Activated naive CD4-positive, alpha-beta T cell treated with anti-CD3 and anti-CD28 coated beads for 36 hours (primary cell): ENCODE measurements around the gene EFNB1. TPM values are rescaled to one million over a fixed set of nuclear protein-coding genes. Genes with fewer than 3 reads are reported as not detected.

Source experiments
- CTCF ChIA-PET: fragments of 350-600 bp; sonication (Branson Sonifier 250); formaldehyde crosslinking; loops from one replicate; lab custom pipeline; 2021; ENCODE audit warnings: antibody characterized with exemption; lab: Charles Lee
- DNase-seq: peaks from one replicate; pipeline ENCODE4 v3.0.0-alpha.2; 2020
- H3K27ac Mint-ChIP-seq: one replicate; pipeline ENCODE4 v1.8.0; 2021; ENCODE audit warnings: mild to moderate bottlenecking, mixed read lengths
- H3K27me3 Mint-ChIP-seq: one replicate; pipeline ENCODE4 v1.8.0; 2021; ENCODE audit warnings: low read depth, mixed read lengths
- H3K36me3 Mint-ChIP-seq: one replicate; pipeline ENCODE4 v1.8.0; 2021; ENCODE audit warnings: low read depth, mixed read lengths
- H3K4me1 Mint-ChIP-seq: one replicate; pipeline ENCODE4 v1.8.0; 2021; ENCODE audit warnings: low read depth, mixed read lengths
- H3K4me3 Mint-ChIP-seq: one replicate; pipeline ENCODE4 v1.8.0; 2021; ENCODE audit warnings: mild to moderate bottlenecking, moderate library complexity, mixed read lengths
- H3K9me3 Mint-ChIP-seq: one replicate; pipeline ENCODE4 v1.8.0; 2021; ENCODE audit warnings: mixed read lengths
- intact Hi-C: fragments of 100-400 bp; cut with micrococcal nuclease; formaldehyde crosslinking; loops from one replicate; pipeline ENCODE4 v1.15.1; 2023
- total RNA-seq, 2 experiments: library from RNA; stranded (reverse); gene quantifications; one replicate each; pipeline ENCODE4 v1.2.3, GENCODE V29; 2021

The EFNB1 gene
- total RNA-seq, 2 experiments from 2014 or later: 3.9 to 4.2 TPM

GRCh38 chrX:68877606-68878005, 48.8 kb downstream of the EFNB1 start:
- H3K4me3 Mint-ChIP-seq: no peak overlapping the region
- intact Hi-C loops: no loop called here
- no peaks in the 10 kb centered on the region for H3K36me3 Mint-ChIP-seq
- H3K9me3 Mint-ChIP-seq: no peaks in the 10 kb centered on the region
- no peaks in the 10 kb centered on the region for H3K4me1 Mint-ChIP-seq
- no peaks in the 10 kb centered on the region for H3K27me3 Mint-ChIP-seq
- CTCF ChIA-PET: no interaction called here
- DNase-seq: no peak
- H3K27ac Mint-ChIP-seq: no peak overlapping the region

- no peak for DNase-seq
- no peak overlapping the region for H3K27ac Mint-ChIP-seq
- CTCF ChIA-PET: interaction anchor here (1.1 kb wide), 1 partner anchor 51 kb away, joined by 5 read pairs; no protein-coding TSS in a partner anchor
- no peak overlapping the region for H3K4me3 Mint-ChIP-seq
- H3K4me1 Mint-ChIP-seq: no peaks in the 10 kb centered on the region
- H3K9me3 Mint-ChIP-seq: no peaks in the 10 kb centered on the region
- H3K36me3 Mint-ChIP-seq: no peaks in the 10 kb centered on the region
- intact Hi-C loops: no loop called here
- H3K27me3 Mint-ChIP-seq: no peaks in the 10 kb centered on the region
Observed at GRCh38 chrX:68878977-68879645, 50.3 kb downstream of the EFNB1 start.

- Mint-ChIP-seq H3K27ac (no peak overlapping the region), H3K4me3 (no peak overlapping the region), H3K9me3 (no peaks in the 10 kb centered on the region), H3K36me3 (no peaks in the 10 kb centered on the region), H3K27me3 (no peaks in the 10 kb centered on the region), H3K4me1 (no peaks in the 10 kb centered on the region)
- CTCF ChIA-PET: no interaction called here
- intact Hi-C loops: no loop called here
- DNase-seq: no peak
Observed at GRCh38 chrX:68880846-68881552, 52.2 kb downstream of the EFNB1 start.

GRCh38 chrX:68881911-68882310, 53.1 kb downstream of the EFNB1 start:
- Mint-ChIP-seq H3K27ac (no peak overlapping the region), H3K4me1 (no peaks in the 10 kb centered on the region), H3K27me3 (no peaks in the 10 kb centered on the region), H3K4me3 (no peak overlapping the region), H3K36me3 (no peaks in the 10 kb centered on the region), H3K9me3 (no peaks in the 10 kb centered on the region)
- intact Hi-C loops: no loop called here
- CTCF ChIA-PET: no interaction called here
- DNase-seq: no peak

- H3K9me3 Mint-ChIP-seq: no peaks in the 10 kb centered on the region
- H3K4me1 Mint-ChIP-seq: no peaks in the 10 kb centered on the region
- H3K27ac Mint-ChIP-seq: no peak overlapping the region
- no peak overlapping the region for H3K4me3 Mint-ChIP-seq
- no peak for DNase-seq
- intact Hi-C loops: no loop called here
- CTCF ChIA-PET: no interaction called here
- H3K27me3 Mint-ChIP-seq: no peaks in the 10 kb centered on the region
- no peaks in the 10 kb centered on the region for H3K36me3 Mint-ChIP-seq
Observed at GRCh38 chrX:68883800-68884199, 55.0 kb downstream of the EFNB1 start.

- H3K27ac Mint-ChIP-seq: no peak overlapping the region
- H3K36me3 Mint-ChIP-seq: no peaks in the 10 kb centered on the region
- no peaks in the 10 kb centered on the region for H3K4me1 Mint-ChIP-seq
- no peak for DNase-seq
- CTCF ChIA-PET: no interaction called here
- intact Hi-C loops: no loop called here
- H3K9me3 Mint-ChIP-seq: no peaks in the 10 kb centered on the region
- no peaks in the 10 kb centered on the region for H3K27me3 Mint-ChIP-seq
- H3K4me3 Mint-ChIP-seq: no peak overlapping the region
Observed at GRCh38 chrX:68889249-68889648, 60.4 kb downstream of the EFNB1 start.

Other genes starting within 250 kb of the EFNB1 start
- gene STARD8, start 181.4 kb upstream of the EFNB1 start, total RNA-seq: under 1 TPM; 0.07 to 0.10 TPM